BLaER1 treated with 17β-estradiol and CSF1 and Interleukin-3, amounts not matched to agents 10 nM and 100 nM (cell line): ENCODE measurements around the gene AAMP.
A peak's percentile ranks its signal among the peaks of the same experiment; 100 is the strongest.

ENCODE experiments used
- H3K27ac ChIP-seq, 11 experiments: shearing (Covaris generic); formaldehyde crosslinking; 2 replicates each; pipeline ENCODE4 v1.8.1; 2022
- H3K27me3 ChIP-seq, 11 experiments: shearing (Covaris generic); formaldehyde crosslinking; 2 replicates each; pipeline ENCODE4 v1.8.1; 2022
- H3K36me3 ChIP-seq, 11 experiments: shearing (Covaris generic); formaldehyde crosslinking; 2 replicates each; pipeline ENCODE4 v1.8.1; 2022
- H3K4me1 ChIP-seq, 10 experiments: shearing (Covaris generic); formaldehyde crosslinking; 2 replicates each; pipeline ENCODE4 v1.8.1; 2022
- H3K4me2 ChIP-seq, 11 experiments: shearing (Covaris generic); formaldehyde crosslinking; 2 replicates each; pipeline ENCODE4 v1.8.1; 2022
- H3K4me3 ChIP-seq, 10 experiments: shearing (Covaris generic); formaldehyde crosslinking; 2 replicates each; pipeline ENCODE4 v1.8.1; 2022
- H3K9ac ChIP-seq, 11 experiments: shearing (Covaris generic); formaldehyde crosslinking; 2 replicates each; pipeline ENCODE4 v1.8.1; 2022
- H3K9me3 ChIP-seq, 11 experiments: shearing (Covaris generic); formaldehyde crosslinking; replicated peaks in 1 of 11; 2 replicates each; pipeline ENCODE4 v1.8.1; 2022
- H4K20me1 ChIP-seq, 11 experiments: shearing (Covaris generic); formaldehyde crosslinking; 2 replicates each; pipeline ENCODE4 v1.8.1; 2022
- Cebpa-rat ChIP-seq, 11 experiments: shearing (Covaris generic); IDR thresholded peaks; 2 replicates each; pipeline ENCODE4 v1.8.1; 2022

AAMP gene

GRCh38 chr2:218260166-218260565 lies 9.8 kb downstream of the AAMP start:
- Histone ChIP-seq H4K20me1 (peaks cover 0 to 53% (median 23%) of the 10 kb centered on the region in 11 experiments; a peak in 17 of 22 replicates), H3K4me2 (peak overlapping the region in 6 of 11 experiments; percentile 76 to 98 (median 91); a peak in 10 of 22 replicates), H3K27ac (peak overlapping the region in 7 of 11 experiments; percentile 63 to 89 (median 81); a peak in 8 of 22 replicates), H3K9ac (peak overlapping the region in 1 of 11 experiments; percentile 57; a peak in 1 of 22 replicates), H3K27me3 (no peaks in the 10 kb centered on the region), H3K4me1 (peaks cover 64 to 100% (median 90%) of the 10 kb centered on the region in 10 experiments), H3K4me3 (no peak overlapping the region), H3K9me3 (no peaks in the 10 kb centered on the region), H3K36me3 (peaks cover 36 to 48% (median 45%) of the 10 kb centered on the region in 11 experiments)
- TF ChIP-seq Cebpa-rat (IDR thresholded peaks at IDR 0.05): no peak

- H3K36me3 ChIP-seq: peaks cover 36 to 48% (median 45%) of the 10 kb centered on the region in 11 experiments
- no peaks in the 10 kb centered on the region for H3K27me3 ChIP-seq
- H3K4me3 ChIP-seq: peak overlapping the region in 1 of 10 experiments; percentile 22; a peak in 1 of 20 replicates
- peaks cover 0 to 53% (median 26%) of the 10 kb centered on the region in 11 experiments; a peak in 19 of 22 replicates for H4K20me1 ChIP-seq
- H3K4me2 ChIP-seq: peak overlapping the region; percentile 66 to 98 (median 76); a peak in 20 of 22 replicates
- peak overlapping the region; percentile 29 to 89 (median 69); a peak in 17 of 22 replicates for H3K27ac ChIP-seq
- H3K4me1 ChIP-seq: peaks cover 58 to 100% (median 82%) of the 10 kb centered on the region in 10 experiments
- no peaks in the 10 kb centered on the region for H3K9me3 ChIP-seq
- no peak for TF ChIP-seq Cebpa-rat (IDR thresholded peaks at IDR 0.05)
- peak overlapping the region in 7 of 11 experiments; percentile 23 to 57 (median 36); a peak in 12 of 22 replicates for H3K9ac ChIP-seq
Measured at GRCh38 chr2:218259099-218259961, 10.6 kb downstream of the AAMP start.

- Histone ChIP-seq H3K36me3 (peaks cover 39 to 48% (median 46%) of the 10 kb centered on the region in 11 experiments), H3K27ac (peak overlapping the region; percentile 5 to 89 (median 69); a peak in 21 of 22 replicates), H3K27me3 (no peaks in the 10 kb centered on the region), H3K4me3 (no peak overlapping the region), H4K20me1 (peaks cover 15 to 57% (median 44%) of the 10 kb centered on the region in 11 experiments), H3K9ac (peak overlapping the region in 7 of 11 experiments; percentile 5 to 55 (median 39); a peak in 9 of 22 replicates), H3K4me2 (peak overlapping the region; percentile 66 to 98 (median 76)), H3K9me3 (no peaks in the 10 kb centered on the region), H3K4me1 (peaks cover 46 to 100% (median 74%) of the 10 kb centered on the region in 10 experiments)
- TF ChIP-seq Cebpa-rat (IDR thresholded peaks at IDR 0.05): no peak
Measured at GRCh38 chr2:218257390-218257981, 12.5 kb downstream of the AAMP start.

- Histone ChIP-seq H3K9me3 (no peaks in the 10 kb centered on the region), H3K4me3 (no peak overlapping the region), H3K4me1 (peaks cover 39 to 100% (median 74%) of the 10 kb centered on the region in 10 experiments), H3K9ac (peak overlapping the region in 7 of 11 experiments; percentile 5 to 55 (median 33); a peak in 8 of 22 replicates), H3K4me2 (peak overlapping the region; percentile 66 to 98 (median 76); a peak in 20 of 22 replicates), H3K27ac (peak overlapping the region; percentile 5 to 89 (median 69); a peak in 20 of 22 replicates), H4K20me1 (peaks cover 19 to 57% (median 49%) of the 10 kb centered on the region in 11 experiments), H3K36me3 (peaks cover 46 to 54% (median 51%) of the 10 kb centered on the region in 11 experiments), H3K27me3 (no peaks in the 10 kb centered on the region)
- TF ChIP-seq Cebpa-rat (IDR thresholded peaks at IDR 0.05): no peak
Measured at GRCh38 chr2:218256612-218257350, 13.2 kb downstream of the AAMP start.

- H3K27ac ChIP-seq: peak overlapping the region in 3 of 11 experiments; percentile 18 to 81 (median 41); a peak in 5 of 22 replicates
- H3K27me3 ChIP-seq: no peaks in the 10 kb centered on the region
- H3K4me3 ChIP-seq: no peak overlapping the region
- no peaks in the 10 kb centered on the region for H3K9me3 ChIP-seq
- no peak overlapping the region; a peak in 1 of 22 replicates for H3K9ac ChIP-seq
- TF ChIP-seq Cebpa-rat (IDR thresholded peaks at IDR 0.05): no peak
- H3K4me2 ChIP-seq: peak overlapping the region in 3 of 11 experiments; percentile 89 to 93 (median 93); a peak in 5 of 22 replicates
- H4K20me1 ChIP-seq: peaks cover 19 to 70% (median 63%) of the 10 kb centered on the region in 11 experiments
- H3K36me3 ChIP-seq: peaks cover 60 to 67% (median 65%) of the 10 kb centered on the region in 11 experiments
- H3K4me1 ChIP-seq: peaks cover 29 to 100% (median 65%) of the 10 kb centered on the region in 10 experiments
Measured at GRCh38 chr2:218255446-218255845, 14.5 kb downstream of the AAMP start.

- peaks cover 19 to 92% (median 80%) of the 10 kb centered on the region in 11 experiments for H4K20me1 ChIP-seq
- peak overlapping the region in 6 of 11 experiments; percentile 5 to 63 (median 42); a peak in 5 of 22 replicates for H3K9ac ChIP-seq
- H3K4me3 ChIP-seq: no peak overlapping the region
- peaks cover 14 to 97% (median 44%) of the 10 kb centered on the region in 10 experiments for H3K4me1 ChIP-seq
- peak overlapping the region in 8 of 11 experiments; percentile 23 to 64 (median 52); a peak in 14 of 22 replicates for H3K27ac ChIP-seq
- H3K4me2 ChIP-seq: peak overlapping the region in 7 of 11 experiments; percentile 3 to 93 (median 62); a peak in 8 of 22 replicates
- no peak for TF ChIP-seq Cebpa-rat (IDR thresholded peaks at IDR 0.05)
- H3K9me3 ChIP-seq: no peaks in the 10 kb centered on the region
- peaks cover 82 to 89% (median 87%) of the 10 kb centered on the region in 11 experiments for H3K36me3 ChIP-seq
- H3K27me3 ChIP-seq: no peaks in the 10 kb centered on the region
Measured at GRCh38 chr2:218253232-218253625, 16.7 kb downstream of the AAMP start.

GRCh38 chr2:218252509-218253231 lies 17.3 kb downstream of the AAMP start:
- Histone ChIP-seq H3K27ac (peak overlapping the region in 9 of 11 experiments; percentile 37 to 64 (median 51); a peak in 16 of 22 replicates), H3K27me3 (no peaks in the 10 kb centered on the region), H3K9me3 (no peaks in the 10 kb centered on the region), H3K9ac (peak overlapping the region in 7 of 11 experiments; percentile 17 to 63 (median 27); a peak in 10 of 22 replicates), H3K4me2 (peak overlapping the region in 8 of 11 experiments; percentile 12 to 93 (median 58); a peak in 15 of 22 replicates), H3K4me3 (no peak overlapping the region), H3K4me1 (peaks cover 8 to 93% (median 39%) of the 10 kb centered on the region in 10 experiments), H3K36me3 (peaks cover 87 to 95% (median 92%) of the 10 kb centered on the region in 11 experiments), H4K20me1 (peaks cover 18 to 98% (median 84%) of the 10 kb centered on the region in 11 experiments)
- no peak for TF ChIP-seq Cebpa-rat (IDR thresholded peaks at IDR 0.05)
